ENCODE results near the gene ACTL8.
"Not testable (repeated sequence)": the region's sequence is repeated elsewhere in the genome, so short reads cannot be mapped to it uniquely, and the experiment has no call there.

Gene ACTL8

DNA sequence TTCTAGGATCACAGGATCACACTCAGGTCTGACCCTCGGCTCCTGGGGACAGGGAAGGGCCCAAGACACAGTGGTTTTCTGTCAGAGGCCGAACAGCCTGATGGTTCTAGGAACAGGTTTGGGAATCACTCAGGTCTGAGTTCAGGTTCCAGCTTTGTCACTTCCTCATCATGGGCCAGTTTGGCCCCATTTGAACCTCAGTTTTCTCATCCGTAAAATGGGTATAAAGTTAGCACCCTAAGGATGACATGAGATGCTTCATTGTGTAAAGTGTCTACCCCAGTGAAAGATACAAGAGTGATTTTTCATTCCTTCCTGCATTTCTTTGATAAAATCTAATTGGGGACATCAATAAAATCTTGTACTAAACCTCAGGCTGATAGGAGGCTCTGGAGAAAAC, 11.2 kb upstream of the ACTL8 start:
- no peak overlapping the region for H4K8ac ChIP-seq (ENCODE audit: low read depth, low read length)
- H3K27ac ChIP-seq (replicated peaks; ENCODE audit: low read length) = no peak overlapping the region
- no peak overlapping the region for H2BK12ac ChIP-seq (ENCODE audit: low read length)
- no peak overlapping the region for H2BK5ac ChIP-seq (ENCODE audit: low read length)
- H4K91ac ChIP-seq (ENCODE audit: low read depth, low read length, poor library complexity) = no peak overlapping the region
- H3K36me3 ChIP-seq (replicated peaks in 1 of 2; ENCODE audit: control insufficient read depth in 2 of 2, insufficient read depth in 2 of 2, low read length in 2 of 2) = no peaks in the 10 kb centered on the region
- H2AK5ac ChIP-seq (ENCODE audit: low read depth, low read length) = no peak overlapping the region
- no peaks in the 10 kb centered on the region for H3K9me3 ChIP-seq (replicated peaks in 1 of 2; ENCODE audit: control insufficient read depth in 2 of 2, insufficient read depth in 1 of 2, low read depth in 1 of 2, low read length in 2 of 2)
- peaks cover 0 to 25% (median 0%) of the 10 kb centered on the region in 3 experiments for H3K27me3 ChIP-seq (ENCODE audit: control insufficient read depth in 3 of 3, insufficient read depth in 3 of 3, low read depth in 1 of 3, low read length in 3 of 3)
- H3K18ac ChIP-seq (ENCODE audit: low read length) = no peak overlapping the region
- H3K4me2 ChIP-seq (ENCODE audit: insufficient read depth, low read length, poor library complexity, severe bottlenecking) = no peak overlapping the region
- H3K4ac ChIP-seq (ENCODE audit: low read length) = peak overlapping the region; percentile 1
- WGBS, 2 donors (ENCODE audit: extremely low coverage in 2 of 2, insufficient read length in 2 of 2, insufficient replicate concordance in 1 of 2) = no CpG with 5 or more reads among the region's 3 CpGs
- no peak for DNase-seq (ENCODE audit: low spot score)
- H3K23ac ChIP-seq (ENCODE audit: low read depth, low read length, poor library complexity) = peak overlapping the region; percentile 2
- no peak overlapping the region for H2BK15ac ChIP-seq (ENCODE audit: low read length)
- no peak overlapping the region for H3K14ac ChIP-seq (ENCODE audit: low read length)
- no peak overlapping the region for H2BK120ac ChIP-seq (ENCODE audit: low read depth, low read length)
- no peak overlapping the region for H2AFZ ChIP-seq (ENCODE audit: low read length)
- H3K79me1 ChIP-seq (ENCODE audit: low read depth, low read length) = no peaks in the 10 kb centered on the region
- peaks cover 0 to 5% of the 10 kb centered on the region in 2 donors for H3K4me1 ChIP-seq (ENCODE audit: control insufficient read depth in 2 of 2, insufficient read depth in 1 of 2, low read depth in 1 of 2, low read length in 2 of 2)
- no peak overlapping the region for H3K4me3 ChIP-seq (ENCODE audit: low read length in 2 of 2)
- no peak overlapping the region for H3K9ac ChIP-seq (ENCODE audit: low read depth, low read length, poor library complexity)

- H3K27ac ChIP-seq (replicated peaks; ENCODE audit: low read length) = no peak overlapping the region
- H3K14ac ChIP-seq (ENCODE audit: low read length) = no peak overlapping the region
- no peak overlapping the region for H4K91ac ChIP-seq (ENCODE audit: low read depth, low read length, poor library complexity)
- no peak overlapping the region for H2AFZ ChIP-seq (ENCODE audit: low read length)
- H4K8ac ChIP-seq (ENCODE audit: low read depth, low read length) = no peak overlapping the region
- no CpG with 5 or more reads among the region's 11 CpGs for WGBS, 2 donors (ENCODE audit: extremely low coverage in 2 of 2, insufficient read length in 2 of 2, insufficient replicate concordance in 1 of 2)
- no peak overlapping the region for H3K4me2 ChIP-seq (ENCODE audit: insufficient read depth, low read length, poor library complexity, severe bottlenecking)
- no peak for DNase-seq (ENCODE audit: low spot score)
- H3K18ac ChIP-seq (ENCODE audit: low read length) = peak overlapping the region; percentile 74
- H2BK12ac ChIP-seq (ENCODE audit: low read length) = no peak overlapping the region
- no peak overlapping the region for H2BK5ac ChIP-seq (ENCODE audit: low read length)
- no peaks in the 10 kb centered on the region for H3K9me3 ChIP-seq (replicated peaks in 1 of 2; ENCODE audit: control insufficient read depth in 2 of 2, insufficient read depth in 1 of 2, low read depth in 1 of 2, low read length in 2 of 2)
- H2BK15ac ChIP-seq (ENCODE audit: low read length) = peak overlapping the region; percentile 52
- no peak overlapping the region for H3K23ac ChIP-seq (ENCODE audit: low read depth, low read length, poor library complexity)
- H3K4me3 ChIP-seq (ENCODE audit: low read length in 2 of 2) = no peak overlapping the region
- H2AK5ac ChIP-seq (ENCODE audit: low read depth, low read length) = no peak overlapping the region
- peaks cover 0 to 25% (median 0%) of the 10 kb centered on the region in 3 experiments for H3K27me3 ChIP-seq (ENCODE audit: control insufficient read depth in 3 of 3, insufficient read depth in 3 of 3, low read depth in 1 of 3, low read length in 3 of 3)
- H3K4ac ChIP-seq (ENCODE audit: low read length) = no peak overlapping the region
- H3K36me3 ChIP-seq (replicated peaks in 1 of 2; ENCODE audit: control insufficient read depth in 2 of 2, insufficient read depth in 2 of 2, low read length in 2 of 2) = no peaks in the 10 kb centered on the region
- no peaks in the 10 kb centered on the region for H3K79me1 ChIP-seq (ENCODE audit: low read depth, low read length)
- H3K9ac ChIP-seq (ENCODE audit: low read depth, low read length, poor library complexity) = peak overlapping the region; percentile 60
- H2BK120ac ChIP-seq (ENCODE audit: low read depth, low read length) = no peak overlapping the region
- peaks cover 0 to 5% of the 10 kb centered on the region in 2 donors for H3K4me1 ChIP-seq (ENCODE audit: control insufficient read depth in 2 of 2, insufficient read depth in 1 of 2, low read depth in 1 of 2, low read length in 2 of 2)
Measured at GRCh38 chr1:17744666-17745478, 10.3 kb upstream of the ACTL8 start.

DNA sequence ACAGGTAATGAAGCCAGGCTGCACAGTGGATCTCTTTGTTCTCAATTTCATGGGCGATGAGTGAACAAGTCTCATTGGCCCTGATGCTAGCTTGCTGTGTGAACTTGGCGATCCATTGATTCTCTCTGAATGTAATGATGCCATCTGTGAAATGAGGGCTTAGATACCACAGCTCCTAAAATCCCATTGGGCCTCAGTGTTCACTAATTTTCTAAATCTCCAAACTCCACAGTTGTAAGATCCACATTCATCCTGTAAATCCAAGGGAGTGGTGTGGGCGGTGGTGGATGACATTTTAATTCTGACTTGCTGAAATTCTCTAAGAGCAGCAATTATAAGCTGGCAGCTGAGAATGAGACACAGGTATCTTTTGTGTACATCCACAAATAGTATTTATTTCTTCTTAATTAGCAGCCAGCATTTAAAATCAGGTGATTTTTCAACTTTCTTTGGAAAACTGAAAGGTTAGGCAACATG, 9.6 kb upstream of the ACTL8 start:
- Histone ChIP-seq H3K23ac (ENCODE audit: low read depth, low read length, poor library complexity) (no peak overlapping the region), H2BK15ac (ENCODE audit: low read length) (no peak overlapping the region), H3K4me1 (ENCODE audit: control insufficient read depth in 2 of 2, insufficient read depth in 1 of 2, low read depth in 1 of 2, low read length in 2 of 2) (peaks cover 0 to 5% of the 10 kb centered on the region in 2 donors), H3K9me3 (replicated peaks in 1 of 2; ENCODE audit: control insufficient read depth in 2 of 2, insufficient read depth in 1 of 2, low read depth in 1 of 2, low read length in 2 of 2) (no peaks in the 10 kb centered on the region), H3K9ac (ENCODE audit: low read depth, low read length, poor library complexity) (no peak overlapping the region), H4K91ac (ENCODE audit: low read depth, low read length, poor library complexity) (no peak overlapping the region), H3K79me1 (ENCODE audit: low read depth, low read length) (no peaks in the 10 kb centered on the region), H3K27me3 (ENCODE audit: control insufficient read depth in 3 of 3, insufficient read depth in 3 of 3, low read depth in 1 of 3, low read length in 3 of 3) (peaks cover 0 to 25% (median 0%) of the 10 kb centered on the region in 3 experiments), H2BK5ac (ENCODE audit: low read length) (no peak overlapping the region), H3K27ac (replicated peaks; ENCODE audit: low read length) (no peak overlapping the region), H3K4ac (ENCODE audit: low read length) (no peak overlapping the region), H2BK120ac (ENCODE audit: low read depth, low read length) (no peak overlapping the region), H3K36me3 (replicated peaks in 1 of 2; ENCODE audit: control insufficient read depth in 2 of 2, insufficient read depth in 2 of 2, low read length in 2 of 2) (no peaks in the 10 kb centered on the region), H3K4me3 (ENCODE audit: low read length in 2 of 2) (no peak overlapping the region), H3K4me2 (ENCODE audit: insufficient read depth, low read length, poor library complexity, severe bottlenecking) (no peak overlapping the region), H2AK5ac (ENCODE audit: low read depth, low read length) (no peak overlapping the region), H4K8ac (ENCODE audit: low read depth, low read length) (no peak overlapping the region), H2BK12ac (ENCODE audit: low read length) (no peak overlapping the region), H3K18ac (ENCODE audit: low read length) (no peak overlapping the region), H2AFZ (ENCODE audit: low read length) (no peak overlapping the region), H3K14ac (ENCODE audit: low read length) (no peak overlapping the region)
- DNase-seq (ENCODE audit: low spot score) = no peak
- no CpG with 5 or more reads among the region's 3 CpGs for WGBS, 2 donors (ENCODE audit: extremely low coverage in 2 of 2, insufficient read length in 2 of 2, insufficient replicate concordance in 1 of 2)

GRCh38 chr1:17746281-17746680, 8.9 kb upstream of the ACTL8 start:
- H3K9me3 ChIP-seq (replicated peaks in 1 of 2; ENCODE audit: control insufficient read depth in 2 of 2, insufficient read depth in 1 of 2, low read depth in 1 of 2, low read length in 2 of 2); H2BK15ac ChIP-seq (ENCODE audit: low read length); H4K91ac ChIP-seq (ENCODE audit: low read depth, low read length, poor library complexity); H3K9ac ChIP-seq (ENCODE audit: low read depth, low read length, poor library complexity); H3K18ac ChIP-seq (ENCODE audit: low read length); H3K4me2 ChIP-seq (ENCODE audit: insufficient read depth, low read length, poor library complexity, severe bottlenecking); H3K79me1 ChIP-seq (ENCODE audit: low read depth, low read length); H3K4me3 ChIP-seq (ENCODE audit: low read length in 2 of 2); H2BK12ac ChIP-seq (ENCODE audit: low read length); H4K8ac ChIP-seq (ENCODE audit: low read depth, low read length); H3K27ac ChIP-seq (replicated peaks; ENCODE audit: low read length); H3K4me1 ChIP-seq (ENCODE audit: control insufficient read depth in 2 of 2, insufficient read depth in 1 of 2, low read depth in 1 of 2, low read length in 2 of 2); H3K23ac ChIP-seq (ENCODE audit: low read depth, low read length, poor library complexity); H2AK5ac ChIP-seq (ENCODE audit: low read depth, low read length); H3K14ac ChIP-seq (ENCODE audit: low read length); H2AFZ ChIP-seq (ENCODE audit: low read length); H2BK5ac ChIP-seq (ENCODE audit: low read length); H2BK120ac ChIP-seq (ENCODE audit: low read depth, low read length); DNase-seq (ENCODE audit: low spot score); H3K4ac ChIP-seq (ENCODE audit: low read length); H3K36me3 ChIP-seq (replicated peaks in 1 of 2; ENCODE audit: control insufficient read depth in 2 of 2, insufficient read depth in 2 of 2, low read length in 2 of 2): not testable (repeated sequence)
- H3K27me3 ChIP-seq (ENCODE audit: control insufficient read depth in 3 of 3, insufficient read depth in 3 of 3, low read depth in 1 of 3, low read length in 3 of 3) = peaks cover 0 to 25% (median 0%) of the 10 kb centered on the region in 3 experiments
- whole genome bisulfite sequencing, 2 donors (ENCODE audit: extremely low coverage in 2 of 2, insufficient read length in 2 of 2, insufficient replicate concordance in 1 of 2) = no CpG with 5 or more reads among the region's 2 CpGs

Measured in neuronal stem cell (in vitro differentiated cells).